Lower leg skin (tissue), 3 donors: ENCODE measurements around the gene ATF2.

ENCODE experiments used
- POLR2A ChIP-seq, 2 donors: fragments of 450-650 bp; IDR thresholded peaks; one replicate each; pipeline ENCODE4 v1.6.1; 2016 to 2017; ENCODE audit warnings: antibody characterized with exemption in 2 of 2, mild to moderate bottlenecking in 1 of 2, moderate library complexity in 1 of 2
- TF ChIP-seq, protein P1 (sequence below), 3 donors: fragments of 450-650 bp; IDR thresholded peaks; one replicate each; pipeline ENCODE4 v1.5.1; 2016; ENCODE audit warnings: antibody characterized with exemption in 3 of 3, mild to moderate bottlenecking in 3 of 3, moderate library complexity in 2 of 3

DNA sequence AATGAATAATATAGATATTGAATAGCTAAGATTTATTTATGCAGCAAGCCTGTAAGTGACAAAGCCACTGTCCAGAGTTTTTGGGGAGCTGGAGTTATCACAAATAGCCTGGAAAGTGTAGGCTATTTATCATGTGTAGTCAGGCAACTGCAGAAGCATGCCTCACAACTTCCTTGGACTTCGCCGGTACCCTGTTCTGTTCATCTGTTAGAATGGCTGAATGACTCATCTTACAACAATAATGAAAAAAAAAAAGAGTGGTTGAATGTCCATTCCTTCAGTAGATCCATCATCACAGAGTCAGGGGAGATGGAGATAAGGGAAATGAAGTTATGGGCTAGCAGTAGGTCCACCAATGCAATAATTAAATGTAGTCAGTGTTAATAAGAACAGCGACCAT lies 37.5 kb upstream of the ATF2 start:
- TF ChIP-seq, protein P1, sequence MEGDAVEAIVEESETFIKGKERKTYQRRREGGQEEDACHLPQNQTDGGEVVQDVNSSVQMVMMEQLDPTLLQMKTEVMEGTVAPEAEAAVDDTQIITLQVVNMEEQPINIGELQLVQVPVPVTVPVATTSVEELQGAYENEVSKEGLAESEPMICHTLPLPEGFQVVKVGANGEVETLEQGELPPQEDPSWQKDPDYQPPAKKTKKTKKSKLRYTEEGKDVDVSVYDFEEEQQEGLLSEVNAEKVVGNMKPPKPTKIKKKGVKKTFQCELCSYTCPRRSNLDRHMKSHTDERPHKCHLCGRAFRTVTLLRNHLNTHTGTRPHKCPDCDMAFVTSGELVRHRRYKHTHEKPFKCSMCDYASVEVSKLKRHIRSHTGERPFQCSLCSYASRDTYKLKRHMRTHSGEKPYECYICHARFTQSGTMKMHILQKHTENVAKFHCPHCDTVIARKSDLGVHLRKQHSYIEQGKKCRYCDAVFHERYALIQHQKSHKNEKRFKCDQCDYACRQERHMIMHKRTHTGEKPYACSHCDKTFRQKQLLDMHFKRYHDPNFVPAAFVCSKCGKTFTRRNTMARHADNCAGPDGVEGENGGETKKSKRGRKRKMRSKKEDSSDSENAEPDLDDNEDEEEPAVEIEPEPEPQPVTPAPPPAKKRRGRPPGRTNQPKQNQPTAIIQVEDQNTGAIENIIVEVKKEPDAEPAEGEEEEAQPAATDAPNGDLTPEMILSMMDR (IDR thresholded peaks at IDR 0.05), result no peak
- TF ChIP-seq POLR2A (IDR thresholded peaks at IDR 0.05), result no peak
